Endothelial cell (in vitro differentiated cells): ENCODE measurements around the gene TNIP2. TPM values are rescaled to one million over a fixed set of nuclear protein-coding genes. Genes with fewer than 3 reads are reported as not detected.

Experiments
- DNase-seq: peaks from one replicate; pipeline ENCODE4 v3.0.0; 2021; ENCODE audit warnings: low spot score
- H3K27ac Mint-ChIP-seq: one replicate; pipeline ENCODE4 v1.8.0; 2021; ENCODE audit warnings: mixed read lengths, inconsistent platforms; ENCODE audit not compliant: unreplicated experiment
- H3K27me3 Mint-ChIP-seq: one replicate; pipeline ENCODE4 v1.8.0; 2021; ENCODE audit warnings: mild to moderate bottlenecking, moderate library complexity, mixed read lengths, inconsistent platforms; ENCODE audit not compliant: unreplicated experiment
- H3K36me3 Mint-ChIP-seq: one replicate; pipeline ENCODE4 v1.8.0; 2021; ENCODE audit warnings: mild to moderate bottlenecking, low read depth, mixed read lengths, inconsistent platforms; ENCODE audit not compliant: unreplicated experiment
- H3K4me1 Mint-ChIP-seq: one replicate; pipeline ENCODE4 v1.8.0; 2021; ENCODE audit warnings: mild to moderate bottlenecking, mixed read lengths, inconsistent platforms; ENCODE audit not compliant: unreplicated experiment
- H3K4me3 Mint-ChIP-seq: one replicate; pipeline ENCODE4 v1.8.0; 2021; ENCODE audit warnings: mild to moderate bottlenecking, mixed read lengths, inconsistent platforms; ENCODE audit not compliant: unreplicated experiment
- H3K9me3 Mint-ChIP-seq: one replicate; pipeline ENCODE4 v1.8.0; 2021; ENCODE audit warnings: mixed read lengths, inconsistent platforms; ENCODE audit not compliant: unreplicated experiment
- CTCF ChIP-seq: fragments of 200-600 bp; sonication (generic); IDR thresholded peaks from one replicate; pipeline ENCODE4 v1.5.0; 2021; ENCODE audit warnings: antibody characterized with exemption; ENCODE audit not compliant: unreplicated experiment
- total RNA-seq: library from RNA; stranded (reverse); fragmentation: NEBNext Ultra II Directional; extraction: Animal tissue kit (Norgen Biotek cat#: 25700); gene quantifications from one replicate; pipeline ENCODE4 v1.2.1, GENCODE V29; 2021; ENCODE audit not compliant: unreplicated experiment

The TNIP2 gene
- total RNA-seq, 1 donor from 2014 or later, result 29.3 TPM

- TF ChIP-seq CTCF, result no peak
- no peak overlapping the region for H3K27ac Mint-ChIP-seq
- no peak for DNase-seq
- no peaks in the 10 kb centered on the region for H3K4me1 Mint-ChIP-seq
- H3K9me3 Mint-ChIP-seq, result no peaks in the 10 kb centered on the region
- H3K27me3 Mint-ChIP-seq, result peaks cover 5% of the 10 kb centered on the region
- H3K36me3 Mint-ChIP-seq, result peaks cover 45% of the 10 kb centered on the region
- H3K4me3 Mint-ChIP-seq, result no peak overlapping the region
Measured at GRCh38 chr4:2698951-2699505, 57.1 kb downstream of the TNIP2 start.

- Mint-ChIP-seq H3K4me3 (no peak overlapping the region), H3K9me3 (no peaks in the 10 kb centered on the region), H3K27ac (no peak overlapping the region), H3K27me3 (peaks cover 5% of the 10 kb centered on the region), H3K36me3 (peaks cover 50% of the 10 kb centered on the region), H3K4me1 (no peaks in the 10 kb centered on the region)
- DNase-seq, result no peak
- no peak for TF ChIP-seq CTCF
Measured at GRCh38 chr4:2698504-2698903, 57.6 kb downstream of the TNIP2 start.

GRCh38 chr4:2697995-2698414 is 58.1 kb downstream of the TNIP2 start:
- H3K9me3 Mint-ChIP-seq, result no peaks in the 10 kb centered on the region
- H3K27me3 Mint-ChIP-seq, result peaks cover 5% of the 10 kb centered on the region
- no peak for TF ChIP-seq CTCF
- H3K36me3 Mint-ChIP-seq, result peaks cover 54% of the 10 kb centered on the region
- H3K27ac Mint-ChIP-seq, result no peak overlapping the region
- no peak overlapping the region for H3K4me3 Mint-ChIP-seq
- no peaks in the 10 kb centered on the region for H3K4me1 Mint-ChIP-seq
- DNase-seq, result no peak

GRCh38 chr4:2696423-2696822 is 59.7 kb downstream of the TNIP2 start:
- DNase-seq, result no peak
- peaks cover 8% of the 10 kb centered on the region for H3K27me3 Mint-ChIP-seq
- H3K4me3 Mint-ChIP-seq, result peak overlapping the region; percentile 34
- H3K36me3 Mint-ChIP-seq, result peaks cover 54% of the 10 kb centered on the region
- no peak for TF ChIP-seq CTCF
- H3K4me1 Mint-ChIP-seq, result no peaks in the 10 kb centered on the region
- no peaks in the 10 kb centered on the region for H3K9me3 Mint-ChIP-seq
- peak overlapping the region; percentile 36 for H3K27ac Mint-ChIP-seq

- H3K4me3 Mint-ChIP-seq, result no peak overlapping the region
- no peak for TF ChIP-seq CTCF
- peaks cover 11% of the 10 kb centered on the region for H3K27me3 Mint-ChIP-seq
- H3K4me1 Mint-ChIP-seq, result no peaks in the 10 kb centered on the region
- H3K27ac Mint-ChIP-seq, result no peak overlapping the region
- no peak for DNase-seq
- H3K36me3 Mint-ChIP-seq, result peaks cover 58% of the 10 kb centered on the region
- H3K9me3 Mint-ChIP-seq, result no peaks in the 10 kb centered on the region
Measured at GRCh38 chr4:2695346-2696060, 60.6 kb downstream of the TNIP2 start.
